SK-N-SH (cell line): ENCODE results near the gene RFPL1.
"Not testable (repeated sequence)": the region's sequence is repeated elsewhere in the genome, so short reads cannot be mapped to it uniquely, and the experiment has no call there.

ENCODE experiments used
- CTCF ChIP-seq: fragments of 200-600 bp; sonication (generic); IDR thresholded peaks from 2 replicates; pipeline ENCODE4 v1.6.1; 2017; ENCODE audit warnings: antibody characterized with exemption, mild to moderate bottlenecking, moderate library complexity
- GABPA ChIP-seq: IDR thresholded peaks from 2 replicates; pipeline ENCODE4 v1.4.0; 2012; ENCODE audit warnings: low read depth, mild to moderate bottlenecking
- MEF2A ChIP-seq: IDR thresholded peaks from 2 replicates; pipeline ENCODE4 v1.4.0; 2012; ENCODE audit warnings: low read depth, borderline replicate concordance
- MXI1 ChIP-seq: IDR thresholded peaks from 2 replicates; pipeline ENCODE4 v1.6.1; 2012; ENCODE audit warnings: mild to moderate bottlenecking, low read depth, low read length, improper control_type of control experiment
- POLR2AphosphoS5 ChIP-seq: IDR thresholded peaks from 2 replicates; pipeline ENCODE4 v1.6.1; 2012; ENCODE audit warnings: low read depth, low read length
- SIN3A ChIP-seq: IDR thresholded peaks from 2 replicates; pipeline ENCODE4 v1.6.1; 2012; ENCODE audit warnings: low read depth, mild to moderate bottlenecking, low read length, moderate library complexity, borderline replicate concordance
- TCF12 ChIP-seq: IDR thresholded peaks from 2 replicates; pipeline ENCODE4 v1.4.0; 2012

GRCh38 chr22:29438283-29438682 is at the start of gene RFPL1:
- TF ChIP-seq CTCF, GABPA, MXI1, TCF12, POLR2AphosphoS5, SIN3A, MEF2A: not testable (repeated sequence)
